Gastroesophageal sphincter (tissue), 4 donors: ENCODE measurements around the gene ME2. TPM values are rescaled to one million over a fixed set of nuclear protein-coding genes. Genes with fewer than 3 reads are reported as not detected.
A peak's percentile ranks its signal among the peaks of the same experiment; 100 is the strongest.
"Not testable (repeated sequence)": the region's sequence is repeated elsewhere in the genome, so short reads cannot be mapped to it uniquely, and the experiment has no call there.

Experiments
- ATAC-seq: fragments of 150-250 bp; one replicate; pipeline ENCODE4 v1.9.1; 2016; ENCODE audit warnings: mild to moderate bottlenecking, moderate library complexity
- H3K27ac ChIP-seq, 4 donors: fragments of 200-600 bp; sonication (generic) in 3 of 4; 1 replicate in 3 of 4; 2 replicates in 1 of 4; pipeline ENCODE4 v1.5.1; 2016 to 2019
- H3K27me3 ChIP-seq: fragments of 200-600 bp; sonication (generic); one replicate; pipeline ENCODE4 v1.5.1; 2019
- H3K36me3 ChIP-seq, 2 donors: fragments of 200-600 bp; sonication (generic); one replicate each; pipeline ENCODE4 v1.5.1; 2019; ENCODE audit warnings: control low read depth in 1 of 2
- H3K4me1 ChIP-seq, 3 donors: fragments of 200-600 bp; sonication (generic); 1 replicate in 2 of 3; 2 replicates in 1 of 3; pipeline ENCODE4 v1.5.1; 2016 to 2019; ENCODE audit warnings: control low read depth in 2 of 3
- H3K4me3 ChIP-seq, 2 donors: fragments of 200-600 bp; sonication (generic); one replicate each; pipeline ENCODE4 v1.5.1; 2019; ENCODE audit warnings: mild to moderate bottlenecking in 1 of 2, moderate library complexity in 1 of 2
- H3K9me3 ChIP-seq, 3 donors: fragments of 200-600 bp; sonication (generic); one replicate each; pipeline ENCODE4 v1.5.1; 2017 to 2019; ENCODE audit warnings: control low read depth in 2 of 3
- CTCF ChIP-seq, 4 experiments: fragments of 200-600 bp in 2 of 4; fragments of 450-650 bp in 2 of 4; sonication (generic) in 1 of 4; IDR thresholded peaks; one replicate each; pipeline ENCODE4 v1.5.1; 2017 to 2019; ENCODE audit warnings: antibody characterized with exemption in 4 of 4, mild to moderate bottlenecking in 2 of 4, moderate library complexity in 2 of 4
- EP300 ChIP-seq: sonication (generic); formaldehyde crosslinking; IDR thresholded peaks from one replicate; pipeline ENCODE4 v1.6.1; 2017; ENCODE audit warnings: antibody characterized with exemption, mild to moderate bottlenecking
- POLR2A ChIP-seq, 2 donors: fragments of 450-650 bp; IDR thresholded peaks; one replicate each; pipeline ENCODE4 v1.6.1; 2017; ENCODE audit warnings: antibody characterized with exemption in 2 of 2, mild to moderate bottlenecking in 2 of 2, moderate library complexity in 1 of 2
- POLR2AphosphoS5 ChIP-seq: sonication (generic); formaldehyde crosslinking; IDR thresholded peaks from one replicate; pipeline ENCODE4 v1.6.1; 2017; ENCODE audit warnings: antibody characterized with exemption
- WGBS, 2 donors: methylation state at CpG; one replicate each; pipeline ENCODE4 v1.1.5; 2018; ENCODE audit warnings: low coverage in 1 of 2; 5-methylcytosine and 5-hydroxymethylcytosine counted together
- total RNA-seq, 4 donors: library from RNA; depleted of rRNA; stranded (reverse); fragments of >200 nt; gene quantifications; one replicate each; pipeline ENCODE4 v1.1.0, GENCODE V29; 2016

The ME2 gene
- total RNA-seq, 4 donors from 2014 or later: 44.8 to 59.2 (median 53.1) TPM

- WGBS, 2 donors: 79% methylated on average over 4 of the region's 5 CpGs; no CpG with 5 or more reads in 1 of the 2 donors
- no peak for ATAC-seq
These were observed 28.4 kb upstream of the ME2 start for GRCh38 chr18:50850307-50851065.

GRCh38 chr18:50853863-50854271 lies 25.1 kb upstream of the ME2 start:
- H3K27me3 ChIP-seq: no peaks in the 10 kb centered on the region
- TF ChIP-seq EP300 (no peak), CTCF (IDR thresholded peaks at IDR 0.05) (no peak), POLR2A (IDR thresholded peaks at IDR 0.05) (no peak), POLR2AphosphoS5 (no peak)
- H3K4me1 ChIP-seq: no peaks in the 10 kb centered on the region
- peak; percentile 68 for ATAC-seq
- no peaks in the 10 kb centered on the region for H3K9me3 ChIP-seq
- no peak overlapping the region for H3K27ac ChIP-seq
- H3K4me3 ChIP-seq: no peak overlapping the region
- no peaks in the 10 kb centered on the region for H3K36me3 ChIP-seq
- WGBS, 2 donors: 80 to 86% methylated on average over 5 to 6 of the region's 6 CpGs

More at GRCh38 chr18:50850307-50851065, 28.4 kb upstream of the ME2 start:
- no peaks in the 10 kb centered on the region for H3K9me3 ChIP-seq
- no peak overlapping the region for H3K27ac ChIP-seq
- H3K36me3 ChIP-seq: no peaks in the 10 kb centered on the region
- no peaks in the 10 kb centered on the region for H3K27me3 ChIP-seq
- no peaks in the 10 kb centered on the region for H3K4me1 ChIP-seq
- H3K4me3 ChIP-seq: no peak overlapping the region
- TF ChIP-seq POLR2A (IDR thresholded peaks at IDR 0.05): no peak
- TF ChIP-seq EP300: no peak

- no peaks in the 10 kb centered on the region for H3K36me3 ChIP-seq
- WGBS, 2 donors: 87 to 89% methylated on average over 6 to 12 of the region's 13 CpGs
- H3K27ac ChIP-seq: no peak overlapping the region
- H3K9me3 ChIP-seq: no peaks in the 10 kb centered on the region
- no peak overlapping the region for H3K4me3 ChIP-seq
- ATAC-seq: no peak
- no peaks in the 10 kb centered on the region for H3K4me1 ChIP-seq
- H3K27me3 ChIP-seq: no peaks in the 10 kb centered on the region
- TF ChIP-seq POLR2A (IDR thresholded peaks at IDR 0.05) (no peak), POLR2AphosphoS5 (no peak), EP300 (no peak), CTCF (IDR thresholded peaks at IDR 0.05) (no peak)
These were observed 22.8 kb upstream of the ME2 start for GRCh38 chr18:50855976-50856757.

GRCh38 chr18:50857166-50857565 lies 21.8 kb upstream of the ME2 start:
- H3K4me1 ChIP-seq, H3K36me3 ChIP-seq, ATAC-seq, H3K9me3 ChIP-seq, H3K27me3 ChIP-seq, H3K4me3 ChIP-seq, H3K27ac ChIP-seq: not testable (repeated sequence)
- 26 to 41% methylated on average over 3 of the region's 5 CpGs for WGBS, 2 donors

- no peak for ATAC-seq
- Histone ChIP-seq H3K27me3 (no peaks in the 10 kb centered on the region), H3K36me3 (no peaks in the 10 kb centered on the region), H3K4me1 (peaks cover 0 to 3% (median 0%) of the 10 kb centered on the region in 3 donors), H3K9me3 (no peaks in the 10 kb centered on the region), H3K4me3 (no peak overlapping the region), H3K27ac (no peak overlapping the region)
- WGBS, 2 donors: 74 to 100% methylated on average over 2 to 3 of the region's 3 CpGs
- no peak for TF ChIP-seq CTCF (IDR thresholded peaks at IDR 0.05)
- TF ChIP-seq POLR2A (IDR thresholded peaks at IDR 0.05): no peak
- TF ChIP-seq POLR2AphosphoS5: no peak
- no peak for TF ChIP-seq EP300
These were observed 21.2 kb upstream of the ME2 start for GRCh38 chr18:50857694-50858093.
